Astrocyte (in vitro differentiated cells and primary cell): ENCODE measurements around the gene RALGAPA1. TPM values are rescaled to one million over a fixed set of nuclear protein-coding genes. Genes with fewer than 3 reads are reported as not detected.
A peak's percentile ranks its signal among the peaks of the same experiment; 100 is the strongest.

Experiments used
- DNase-seq: peaks from one replicate; pipeline ENCODE4 v3.0.0-alpha.2; 2010; ENCODE audit warnings: low read depth
- FAIRE-seq: peaks from 2 replicates; lab custom pipeline; 2011; peaks lifted over from hg19 to GRCh38; lab: Jason Lieb, UNC
- H2AFZ ChIP-seq: 2 replicates; pipeline ENCODE4 v1.6.0; 2012; ENCODE audit warnings: low read depth, low read length, inconsistent platforms
- H3K27ac ChIP-seq: 2 replicates; pipeline ENCODE4 v1.5.1; 2011; ENCODE audit warnings: low read depth, low read length, inconsistent platforms
- H3K27me3 ChIP-seq: 2 replicates; pipeline ENCODE4 v1.6.0; 2011; ENCODE audit warnings: low read length, inconsistent platforms; ENCODE audit not compliant: insufficient read depth
- H3K36me3 ChIP-seq: 2 replicates; pipeline ENCODE4 v1.5.1; 2011; ENCODE audit warnings: low read length, inconsistent platforms; ENCODE audit not compliant: insufficient read depth
- H3K4me1 ChIP-seq: 2 replicates; pipeline ENCODE4 v1.5.1; 2011; ENCODE audit warnings: low read length, inconsistent platforms; ENCODE audit not compliant: insufficient read depth
- H3K4me2 ChIP-seq: 2 replicates; pipeline ENCODE4 v1.6.0; 2012; ENCODE audit warnings: low read length, inconsistent platforms
- H3K4me3 ChIP-seq: 2 replicates; pipeline ENCODE4 v1.5.1; 2011; ENCODE audit warnings: low read depth, mild to moderate bottlenecking, low read length, inconsistent platforms; ENCODE audit not compliant: insufficient read depth
- H3K79me2 ChIP-seq: 2 replicates; pipeline ENCODE4 v1.6.0; 2012; ENCODE audit warnings: mild to moderate bottlenecking, low read length, inconsistent platforms; ENCODE audit not compliant: insufficient read depth
- H3K9ac ChIP-seq: 2 replicates; pipeline ENCODE4 v1.6.0; 2012; ENCODE audit warnings: mild to moderate bottlenecking, low read length, inconsistent platforms
- H3K9me3 ChIP-seq: 2 replicates; pipeline ENCODE4 v1.5.1; 2012; ENCODE audit warnings: low read depth, mild to moderate bottlenecking, low read length, inconsistent platforms; ENCODE audit not compliant: insufficient read depth
- H4K20me1 ChIP-seq: 2 replicates; pipeline ENCODE4 v1.6.0; 2012; ENCODE audit warnings: low read length, inconsistent platforms; ENCODE audit not compliant: insufficient read depth
- H3K27ac Mint-ChIP-seq: one replicate; pipeline ENCODE4 v1.8.0; 2021; ENCODE audit warnings: mild to moderate bottlenecking, mixed read lengths; ENCODE audit not compliant: unreplicated experiment
- H3K27me3 Mint-ChIP-seq: one replicate; pipeline ENCODE4 v1.8.0; 2021; ENCODE audit warnings: low read depth, mixed read lengths; ENCODE audit not compliant: unreplicated experiment
- H3K36me3 Mint-ChIP-seq: one replicate; pipeline ENCODE4 v1.8.0; 2021; ENCODE audit warnings: low read depth, mixed read lengths; ENCODE audit not compliant: unreplicated experiment
- H3K4me1 Mint-ChIP-seq: one replicate; pipeline ENCODE4 v1.8.0; 2021; ENCODE audit warnings: low read depth, mixed read lengths; ENCODE audit not compliant: unreplicated experiment
- H3K4me3 Mint-ChIP-seq: one replicate; pipeline ENCODE4 v1.8.0; 2021; ENCODE audit warnings: mild to moderate bottlenecking, moderate library complexity, mixed read lengths; ENCODE audit not compliant: unreplicated experiment
- H3K9me3 Mint-ChIP-seq: one replicate; pipeline ENCODE4 v1.8.0; 2021; ENCODE audit warnings: mild to moderate bottlenecking, mixed read lengths; ENCODE audit not compliant: unreplicated experiment
- CTCF ChIP-seq: IDR thresholded peaks from 2 replicates; pipeline ENCODE4 v1.5.1; 2011; ENCODE audit warnings: low read depth, mild to moderate bottlenecking, inconsistent platforms, low read length, moderate library complexity; ENCODE audit not compliant: insufficient read depth
- EZH2 ChIP-seq: IDR thresholded peaks from 2 replicates; pipeline ENCODE4 v1.6.1; 2012; ENCODE audit warnings: mild to moderate bottlenecking, low read length, inconsistent platforms; ENCODE audit not compliant: insufficient read depth
- total RNA-seq: library from RNA; stranded (reverse); gene quantifications from 2 replicates; pipeline ENCODE4 v1.2.1, GENCODE V29; 2021

The RALGAPA1 gene
- total RNA-seq, 1 donor from 2014 or later: 24.8 TPM

GRCh38 chr14:35534208-35534872 is 274.8 kb downstream of the RALGAPA1 start:
- no peaks in the 10 kb centered on the region for H3K36me3 Mint-ChIP-seq
- Histone ChIP-seq H4K20me1 (no peaks in the 10 kb centered on the region), H3K4me3 (peak overlapping the region; percentile 54), H3K27ac (no peak overlapping the region), H2AFZ (peak overlapping the region; percentile 93), H3K27me3 (peaks cover 42% of the 10 kb centered on the region), H3K4me2 (peak overlapping the region; percentile 91), H3K9ac (no peak overlapping the region), H3K79me2 (no peaks in the 10 kb centered on the region), H3K4me1 (peaks cover 18% of the 10 kb centered on the region), H3K36me3 (no peaks in the 10 kb centered on the region), H3K9me3 (no peaks in the 10 kb centered on the region)
- FAIRE-seq (no peak), DNase-seq (no peak)
- peaks cover 2% of the 10 kb centered on the region for H3K4me1 Mint-ChIP-seq
- H3K4me3 Mint-ChIP-seq: peak overlapping the region; percentile 61
- no peak for TF ChIP-seq EZH2
- no peak for TF ChIP-seq CTCF
- peaks cover 46% of the 10 kb centered on the region for H3K27me3 Mint-ChIP-seq
- no peaks in the 10 kb centered on the region for H3K9me3 Mint-ChIP-seq
- no peak overlapping the region for H3K27ac Mint-ChIP-seq

- peaks cover 18% of the 10 kb centered on the region for H3K4me1 ChIP-seq
- Mint-ChIP-seq H3K4me3 (peak within 1 kb of the TSS; percentile 73), H3K9me3 (no peaks in the 10 kb centered on the region), H3K27ac (no peak within 1 kb of the TSS), H3K4me1 (peaks cover 2% of the 10 kb centered on the region), H3K27me3 (peaks cover 54% of the 10 kb centered on the region), H3K36me3 (no peaks in the 10 kb centered on the region)
- TF ChIP-seq EZH2 (peak; percentile 61), CTCF (no peak)
- H3K9ac ChIP-seq: no peak within 1 kb of the TSS
- H3K9me3 ChIP-seq: no peaks in the 10 kb centered on the region
- DNase-seq (peak; percentile 10), FAIRE-seq (no peak)
- H2AFZ ChIP-seq: peak within 1 kb of the TSS; percentile 93
- H3K36me3 ChIP-seq: no peaks in the 10 kb centered on the region
- H3K27me3 ChIP-seq: peaks cover 48% of the 10 kb centered on the region
- H3K27ac ChIP-seq: no peak within 1 kb of the TSS
- no peaks in the 10 kb centered on the region for H3K79me2 ChIP-seq
- H4K20me1 ChIP-seq: no peaks in the 10 kb centered on the region
- H3K4me2 ChIP-seq: peak within 1 kb of the TSS; percentile 91
- peak within 1 kb of the TSS; percentile 54 for H3K4me3 ChIP-seq
Measured at GRCh38 chr14:35533357-35534207, 275.5 kb downstream of the RALGAPA1 start, which contains the start of gene INSM2. INSM2 (plus strand) TSS chr14:35534164; CDS start chr14:35534253, 89 bp downstream.
